ENCODE measurements around the gene EIF3CL.
"Not testable (repeated sequence)": the region's sequence is repeated elsewhere in the genome, so short reads cannot be mapped to it uniquely, and the experiment has no call there.

EIF3CL gene

GRCh38 chr16:28403220-28404072 is at the start of gene EIF3CL:
Gene EIF3CL (minus strand): TSS chr16:28403841. CDS start chr16:28403618, 223 bp downstream.
- not testable (repeated sequence) for DNase-seq

GRCh38 chr16:28447081-28447480 is 43.4 kb upstream of the EIF3CL start:
- DNase-seq = not testable (repeated sequence)

- not testable (repeated sequence) for DNase-seq
Measured at GRCh38 chr16:28446388-28446787, 42.7 kb upstream of the EIF3CL start.

- DNase-seq = not testable (repeated sequence)
Measured at GRCh38 chr16:28443943-28444342, 40.3 kb upstream of the EIF3CL start.

- not testable (repeated sequence) for DNase-seq
Measured at GRCh38 chr16:28438899-28439298, 35.3 kb upstream of the EIF3CL start.

GRCh38 chr16:28435340-28435739 is 31.7 kb upstream of the EIF3CL start:
- DNase-seq = not testable (repeated sequence)

GRCh38 chr16:28426060-28426680 is 22.5 kb upstream of the EIF3CL start:
- DNase-seq = not testable (repeated sequence)

- DNase-seq = not testable (repeated sequence)
Measured at GRCh38 chr16:28421071-28421750, 17.6 kb upstream of the EIF3CL start.

- DNase-seq = not testable (repeated sequence)
Measured at GRCh38 chr16:28417033-28417432, 13.4 kb upstream of the EIF3CL start.

GRCh38 chr16:28414530-28414929 is 10.9 kb upstream of the EIF3CL start:
- DNase-seq = not testable (repeated sequence)

GRCh38 chr16:28413585-28413984 is 9.9 kb upstream of the EIF3CL start:
- DNase-seq = not testable (repeated sequence)

GRCh38 chr16:28392054-28392453 is 11.6 kb downstream of the EIF3CL start:
- DNase-seq = not testable (repeated sequence)

GRCh38 chr16:28382177-28382867 is 21.3 kb downstream of the EIF3CL start:
- DNase-seq = not testable (repeated sequence)

- DNase-seq = not testable (repeated sequence)
Measured at GRCh38 chr16:28377822-28378221, 25.8 kb downstream of the EIF3CL start.

- not testable (repeated sequence) for DNase-seq
Measured at GRCh38 chr16:28377108-28377625, 26.5 kb downstream of the EIF3CL start.

GRCh38 chr16:28375115-28375514 is 28.5 kb downstream of the EIF3CL start:
- DNase-seq = not testable (repeated sequence)

- DNase-seq = not testable (repeated sequence)
Measured at GRCh38 chr16:28374281-28374680, 29.4 kb downstream of the EIF3CL start.

GRCh38 chr16:28367926-28368325 is 35.7 kb downstream of the EIF3CL start:
- DNase-seq = not testable (repeated sequence)

GRCh38 chr16:28364268-28365173 is 39.1 kb downstream of the EIF3CL start:
- DNase-seq = not testable (repeated sequence)

GRCh38 chr16:28363408-28363807 is 40.2 kb downstream of the EIF3CL start, which contains the start of gene NPIPB6:
Gene NPIPB6 (minus strand): TSS chr16:28363508. CDS start chr16:28362822, 686 bp downstream.
- not testable (repeated sequence) for DNase-seq

GRCh38 chr16:28362600-28362999 is 41.0 kb downstream of the EIF3CL start:
- DNase-seq = not testable (repeated sequence)
